Measurements from ENCODE around the gene FEM1A. TPM values are rescaled to one million over a fixed set of nuclear protein-coding genes. Genes with fewer than 3 reads are reported as not detected.
A peak's percentile ranks its signal among the peaks of the same experiment; 100 is the strongest.

FEM1A gene
- total and polyA plus RNA-seq, 2 donors (not counting 1 experiment from before 2014, with no cell fraction given) = 5.8 to 18.7 TPM

DNA sequence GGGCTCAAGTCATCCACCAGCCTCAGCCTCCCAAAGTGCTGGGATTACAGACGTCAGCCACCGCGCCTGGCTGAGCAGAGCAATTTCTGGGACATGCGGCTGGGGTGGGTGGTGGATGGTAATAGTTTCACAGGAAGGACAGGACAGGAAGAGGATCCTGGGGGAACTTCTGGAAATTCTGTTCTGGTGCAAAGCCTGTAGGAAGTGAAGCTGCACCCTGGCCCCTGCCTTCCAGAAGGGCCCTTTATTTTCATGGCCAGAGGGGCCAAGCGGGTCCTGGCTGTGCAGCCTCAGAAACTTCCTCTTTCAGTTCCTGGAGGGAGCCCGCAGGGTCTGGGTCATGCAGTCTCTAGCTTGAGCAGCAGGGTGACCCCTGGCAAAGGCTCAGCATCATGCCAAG lies 15.7 kb downstream of the FEM1A start:
- H3K27me3 ChIP-seq (replicated peaks in 1 of 4; ENCODE audit: control extremely low read depth in 1 of 4, control insufficient read depth in 3 of 4, insufficient read depth in 4 of 4, low read length in 3 of 4) = no peaks in the 10 kb centered on the region
- intact Hi-C loops (cut with micrococcal nuclease) = no loop called here
- H3K4me2 ChIP-seq (replicated peaks; ENCODE audit: low read depth, low read length, poor library complexity, severe bottlenecking) = no peak overlapping the region
- H3K9me3 ChIP-seq (ENCODE audit: control extremely low read depth in 1 of 3, control insufficient read depth in 2 of 3, insufficient read depth in 1 of 3, low read length in 2 of 3) = peaks cover 0 to 6% (median 0%) of the 10 kb centered on the region in 3 donors
- peaks cover 7 to 23% of the 10 kb centered on the region in 2 donors for H3K4me1 ChIP-seq (ENCODE audit: control insufficient read depth in 2 of 2, insufficient read depth in 2 of 2, low read length in 2 of 2)
- H3K36me3 ChIP-seq (replicated peaks in 1 of 2; ENCODE audit: control extremely low read depth in 1 of 2, control insufficient read depth in 1 of 2, extremely low read depth in 1 of 2, insufficient read depth in 2 of 2, low read length in 1 of 2) = no peaks in the 10 kb centered on the region
- no peak overlapping the region for H3K4me3 Mint-ChIP-seq
- no peaks in the 10 kb centered on the region for H3K9me3 Mint-ChIP-seq (ENCODE audit: insufficient read depth)
- H2AFZ ChIP-seq (ENCODE audit: insufficient read depth, low read depth, low read length, poor library complexity, severe bottlenecking) = no peak overlapping the region
- peak overlapping the region; percentile 15 for H3K27ac Mint-ChIP-seq
- no peak for DNase-seq
- peaks cover 29% of the 10 kb centered on the region for H3K4me1 Mint-ChIP-seq
- H4K20me1 ChIP-seq (ENCODE audit: control insufficient read depth, insufficient read depth, low read length, poor library complexity, severe bottlenecking) = no peaks in the 10 kb centered on the region
- no peak overlapping the region for H3K9ac ChIP-seq (ENCODE audit: low read length)
- TF ChIP-seq EZH2 (IDR thresholded peaks at IDR 0.05; ENCODE audit: borderline replicate concordance, insufficient read depth, low read depth, low read length, poor library complexity, severe bottlenecking) = no peak
- TF ChIP-seq, protein P1, sequence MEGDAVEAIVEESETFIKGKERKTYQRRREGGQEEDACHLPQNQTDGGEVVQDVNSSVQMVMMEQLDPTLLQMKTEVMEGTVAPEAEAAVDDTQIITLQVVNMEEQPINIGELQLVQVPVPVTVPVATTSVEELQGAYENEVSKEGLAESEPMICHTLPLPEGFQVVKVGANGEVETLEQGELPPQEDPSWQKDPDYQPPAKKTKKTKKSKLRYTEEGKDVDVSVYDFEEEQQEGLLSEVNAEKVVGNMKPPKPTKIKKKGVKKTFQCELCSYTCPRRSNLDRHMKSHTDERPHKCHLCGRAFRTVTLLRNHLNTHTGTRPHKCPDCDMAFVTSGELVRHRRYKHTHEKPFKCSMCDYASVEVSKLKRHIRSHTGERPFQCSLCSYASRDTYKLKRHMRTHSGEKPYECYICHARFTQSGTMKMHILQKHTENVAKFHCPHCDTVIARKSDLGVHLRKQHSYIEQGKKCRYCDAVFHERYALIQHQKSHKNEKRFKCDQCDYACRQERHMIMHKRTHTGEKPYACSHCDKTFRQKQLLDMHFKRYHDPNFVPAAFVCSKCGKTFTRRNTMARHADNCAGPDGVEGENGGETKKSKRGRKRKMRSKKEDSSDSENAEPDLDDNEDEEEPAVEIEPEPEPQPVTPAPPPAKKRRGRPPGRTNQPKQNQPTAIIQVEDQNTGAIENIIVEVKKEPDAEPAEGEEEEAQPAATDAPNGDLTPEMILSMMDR (IDR thresholded peaks at IDR 0.05) = no peak
- H3K4me3 ChIP-seq (ENCODE audit: control extremely low read depth in 1 of 5, extremely low read depth in 1 of 5, insufficient read depth in 1 of 5, low read depth in 2 of 5, low read length in 4 of 5) = no peak overlapping the region
- 60% methylated on average over 6 of the region's 6 CpGs for WGBS (ENCODE audit: insufficient coverage)
- no peaks in the 10 kb centered on the region for H3K79me2 ChIP-seq (ENCODE audit: control insufficient read depth, insufficient read depth, low read length)
- POLR2A ChIA-PET = no interaction called here
- no peaks in the 10 kb centered on the region for H3K27me3 Mint-ChIP-seq
- CTCF ChIA-PET = interaction anchor here (0.7 to 16.3 kb wide), 7 partner anchors 10 to 224 kb away, joined by 3 to 612 read pairs (median 3); partner anchors contain the start of gene TICAM1
- ATAC-seq (ENCODE audit: low read depth) = no peak
- H3K27ac ChIP-seq (ENCODE audit: low read length in 2 of 2) = no peak overlapping the region

DNA sequence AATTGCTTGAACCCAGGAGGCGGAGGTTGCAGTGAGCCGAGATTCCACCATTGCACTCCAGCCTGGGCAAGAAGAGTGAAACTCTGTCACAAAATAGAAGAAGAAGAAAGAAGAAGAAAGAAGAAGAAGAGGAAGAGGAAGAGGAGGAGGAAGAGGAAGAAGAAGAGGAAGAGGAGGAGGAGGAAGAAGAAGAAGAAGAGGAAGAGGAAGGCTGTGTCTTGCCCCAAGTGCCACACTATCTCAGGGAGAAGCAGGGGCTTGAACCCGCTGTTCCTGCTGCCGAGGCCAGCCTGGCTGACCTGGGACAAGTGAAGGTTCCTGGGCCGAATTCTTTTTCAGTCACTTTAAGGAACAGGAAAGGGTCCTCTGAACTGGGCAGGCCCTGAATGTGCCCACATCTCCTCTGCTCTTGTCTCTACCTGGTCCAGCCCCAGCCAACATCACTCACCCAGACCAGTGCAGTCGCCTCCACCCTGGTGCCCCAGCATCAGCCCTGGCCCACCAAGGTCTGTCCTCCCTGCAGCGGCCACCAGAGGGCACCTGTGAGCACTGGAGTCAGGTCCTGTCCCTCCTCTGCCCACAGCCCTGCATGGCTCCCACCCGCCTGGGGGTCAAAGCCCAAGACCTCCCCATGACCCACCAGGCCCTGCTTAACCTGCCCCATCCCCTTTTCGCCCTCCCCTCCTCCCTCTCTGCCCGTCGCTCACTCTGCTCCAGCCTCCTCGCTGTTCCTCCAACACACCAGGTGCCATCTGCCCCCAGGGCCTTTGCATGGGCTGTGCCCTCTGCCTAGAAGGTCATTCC lies 20.0 kb downstream of the FEM1A start:
- ATAC-seq (ENCODE audit: low read depth) = peak; percentile 79
- Histone ChIP-seq H2AFZ (ENCODE audit: insufficient read depth, low read depth, low read length, poor library complexity, severe bottlenecking) (no peak overlapping the region), H3K4me2 (replicated peaks; ENCODE audit: low read depth, low read length, poor library complexity, severe bottlenecking) (peak overlapping the region; percentile 28), H3K27me3 (replicated peaks in 1 of 4; ENCODE audit: control extremely low read depth in 1 of 4, control insufficient read depth in 3 of 4, insufficient read depth in 4 of 4, low read length in 3 of 4) (no peaks in the 10 kb centered on the region), H3K4me1 (ENCODE audit: control insufficient read depth in 2 of 2, insufficient read depth in 2 of 2, low read length in 2 of 2) (peaks cover 14 to 29% of the 10 kb centered on the region in 2 donors), H4K20me1 (ENCODE audit: control insufficient read depth, insufficient read depth, low read length, poor library complexity, severe bottlenecking) (peaks cover 6% of the 10 kb centered on the region), H3K27ac (ENCODE audit: low read length in 2 of 2) (no peak overlapping the region), H3K79me2 (ENCODE audit: control insufficient read depth, insufficient read depth, low read length) (peaks cover 14% of the 10 kb centered on the region), H3K9me3 (ENCODE audit: control extremely low read depth in 1 of 3, control insufficient read depth in 2 of 3, insufficient read depth in 1 of 3, low read length in 2 of 3) (peaks cover 0 to 9% (median 0%) of the 10 kb centered on the region in 3 donors), H3K36me3 (replicated peaks in 1 of 2; ENCODE audit: control extremely low read depth in 1 of 2, control insufficient read depth in 1 of 2, extremely low read depth in 1 of 2, insufficient read depth in 2 of 2, low read length in 1 of 2) (peaks cover 0 to 2% of the 10 kb centered on the region in 2 experiments), H3K9ac (ENCODE audit: low read length) (no peak overlapping the region), H3K4me3 (ENCODE audit: control extremely low read depth in 1 of 5, extremely low read depth in 1 of 5, insufficient read depth in 1 of 5, low read depth in 2 of 5, low read length in 4 of 5) (no peak overlapping the region)
- Mint-ChIP-seq H3K9me3 (ENCODE audit: insufficient read depth) (no peaks in the 10 kb centered on the region), H3K27me3 (no peaks in the 10 kb centered on the region), H3K4me3 (no peak overlapping the region), H3K4me1 (peaks cover 37% of the 10 kb centered on the region), H3K27ac (peak overlapping the region; percentile 72)
- peak; percentile 85 for DNase-seq
- CTCF ChIA-PET = interaction anchor here (0.7 to 16.3 kb wide), 18 partner anchors 11 to 581 kb away, joined by 3 to 612 read pairs (median 14); partner anchors contain the start of genes FEM1A and TICAM1
- no peak for TF ChIP-seq EZH2 (IDR thresholded peaks at IDR 0.05; ENCODE audit: borderline replicate concordance, insufficient read depth, low read depth, low read length, poor library complexity, severe bottlenecking)
- TF ChIP-seq, protein P1 (IDR thresholded peaks at IDR 0.05) = peak; percentile 90
- POLR2A ChIA-PET = interaction anchor here (1.1 kb wide), 1 partner anchor 35 kb away, joined by 3 read pairs; no protein-coding TSS in a partner anchor
- intact Hi-C loops (cut with micrococcal nuclease) = loop anchor here (1.0 to 5.0 kb wide), 3 partner anchors 18 to 220 kb away; partner anchors contain the start of gene PLIN3
- 58% methylated on average over 12 of the region's 12 CpGs for WGBS (ENCODE audit: insufficient coverage)
